GM19035 (cell line): ENCODE measurements around the gene AKIP1.
A peak's percentile ranks its signal among the peaks of the same experiment; 100 is the strongest.

Experiments used
- ATAC-seq: cut with Tn5 transposase; IDR thresholded peaks from one replicate; pipeline ENCODE4 v1.9.1; 2021; ENCODE audit not compliant: unreplicated experiment

Gene AKIP1

DNA sequence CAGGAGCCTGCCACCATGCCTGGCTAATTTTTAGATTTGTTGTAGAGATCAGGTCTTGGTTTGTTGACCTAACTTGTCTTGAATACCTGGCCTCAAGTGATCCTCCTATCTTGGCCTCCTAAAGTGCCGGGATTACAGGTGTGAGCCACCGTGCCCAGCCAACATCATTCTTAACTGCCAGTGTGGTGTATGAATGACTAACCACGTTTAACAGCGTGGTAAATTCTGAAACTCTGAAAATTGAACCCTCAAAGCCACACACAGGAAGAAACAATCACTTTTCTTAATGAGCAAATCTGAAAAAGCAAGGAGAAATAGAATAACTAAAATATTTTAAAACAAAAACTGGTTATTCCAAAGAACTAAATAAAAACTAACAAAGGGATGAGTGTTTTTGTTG, 45.9 kb downstream of the AKIP1 start:
- ATAC-seq = no peak

DNA sequence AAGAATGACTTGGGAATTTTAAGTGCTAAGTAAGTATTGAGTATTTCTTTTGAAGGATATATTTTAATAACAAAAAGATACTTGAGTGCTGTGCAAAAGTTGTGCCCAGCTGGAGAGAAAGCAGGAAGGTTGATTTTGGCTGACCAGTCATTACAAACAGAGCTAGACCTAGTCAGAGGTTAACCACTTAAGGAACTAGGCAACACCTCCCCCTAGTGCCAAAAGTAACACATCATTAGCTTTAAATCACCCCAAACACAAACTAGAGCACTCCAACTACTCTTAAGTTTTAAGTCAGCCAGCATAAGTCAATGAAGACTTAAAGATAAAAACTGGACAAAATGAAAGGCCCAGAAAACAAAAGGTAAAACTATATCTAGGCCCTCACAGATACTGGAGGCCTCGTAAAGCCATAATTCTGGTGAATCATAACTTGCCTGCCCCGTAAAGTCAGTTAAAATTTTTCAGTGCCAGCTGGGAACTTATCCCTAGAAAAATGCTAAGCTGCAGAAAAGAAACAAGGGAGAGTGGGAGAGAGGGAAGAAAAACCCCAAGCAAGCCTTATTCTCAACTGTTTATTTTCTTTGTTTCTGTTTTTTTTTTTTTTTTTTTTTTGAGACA, 48.7 kb downstream of the AKIP1 start:
- ATAC-seq = peak; percentile 46

DNA sequence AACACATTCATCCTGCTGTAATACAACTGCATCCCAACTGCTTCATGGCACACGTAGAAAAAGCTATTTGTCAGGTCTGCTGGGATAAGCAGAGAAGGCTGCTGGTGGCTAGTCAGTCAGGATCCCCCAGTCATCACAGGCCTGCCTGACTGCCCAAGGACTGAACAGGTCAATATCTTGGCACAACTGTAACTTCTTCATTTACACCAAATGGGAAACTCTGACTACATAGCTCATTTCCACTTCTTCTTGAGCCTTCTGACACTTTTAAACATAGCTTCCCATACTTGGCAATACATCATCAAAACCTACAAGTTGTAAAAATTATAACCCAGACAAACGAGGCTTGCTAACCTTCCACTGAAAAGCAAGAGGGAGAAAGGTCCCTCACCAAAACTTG, 50.4 kb downstream of the AKIP1 start:
- no peak for ATAC-seq

DNA sequence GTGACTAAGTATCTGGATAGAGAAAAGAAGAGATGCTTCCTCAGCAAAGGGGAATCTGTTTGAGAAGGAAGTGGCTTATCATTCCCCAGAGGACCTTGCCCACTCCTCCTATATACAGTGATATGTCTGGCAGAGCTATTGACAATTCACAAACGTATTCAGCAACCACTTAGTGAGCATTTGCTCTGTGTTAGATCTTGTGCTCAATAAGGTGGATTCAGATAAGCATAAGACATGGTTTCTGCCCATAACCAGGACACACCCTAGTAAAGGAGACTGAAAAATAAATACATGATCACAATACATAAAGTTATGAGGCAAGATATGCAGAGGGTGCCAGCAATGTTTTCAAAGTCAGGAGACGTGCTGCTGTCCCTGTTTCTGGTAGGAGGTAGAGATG, 51.9 kb downstream of the AKIP1 start:
- no peak for ATAC-seq

- ATAC-seq = peak; percentile 67
These were observed 52.8 kb downstream of the AKIP1 start for GRCh38 chr11:8963569-8964323.

DNA sequence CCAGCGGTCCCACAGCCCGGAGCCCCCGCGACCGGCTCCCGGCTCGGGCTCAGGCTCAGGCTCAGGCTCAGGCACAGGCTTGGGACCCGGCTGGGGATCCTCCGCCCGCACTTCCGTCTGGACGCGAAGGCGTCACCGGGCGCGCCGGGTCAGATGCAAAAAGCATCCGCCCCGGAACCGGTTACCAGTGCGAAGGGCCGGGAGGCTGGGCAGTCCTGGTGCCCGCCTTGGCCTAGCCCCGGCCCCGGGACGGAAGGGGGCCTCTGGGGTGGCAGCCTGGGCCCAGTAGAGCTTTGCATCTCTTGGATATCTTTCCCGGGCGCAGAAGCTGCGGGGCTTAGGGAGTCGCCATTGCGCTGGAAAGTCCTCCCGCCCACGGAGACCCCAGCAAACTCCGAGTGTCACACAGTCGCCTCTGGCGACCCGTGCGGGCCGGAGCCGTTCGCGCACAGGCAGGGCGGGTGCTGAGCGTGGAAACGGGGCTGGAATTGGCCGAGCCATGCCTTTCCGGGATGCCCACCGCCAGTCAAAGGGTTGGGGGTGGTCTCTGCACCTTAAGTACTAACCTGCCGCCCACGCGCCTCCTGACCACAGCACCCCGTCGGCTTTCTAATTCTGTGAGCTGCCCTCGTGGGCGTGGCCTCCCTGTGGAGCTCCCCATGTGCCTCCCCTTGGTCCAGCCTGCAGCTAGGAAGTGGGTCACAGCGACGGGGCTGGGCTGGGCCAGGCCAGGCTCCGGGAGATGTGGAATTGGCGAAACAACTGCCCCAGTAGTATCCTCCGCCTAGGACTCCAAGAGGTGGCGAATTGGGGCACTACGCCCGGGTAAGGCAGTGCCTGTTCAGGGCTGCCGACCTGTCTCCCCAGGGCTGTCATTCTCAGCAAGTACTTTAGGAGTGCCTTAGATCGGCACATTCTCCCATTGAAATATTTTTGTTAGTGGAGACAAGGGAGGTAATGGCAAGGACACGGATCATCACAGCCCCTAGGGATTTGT, 53.6 kb downstream of the AKIP1 start, which contains the start of gene TMEM9B:
TSS of gene TMEM9B (minus strand) at position 119 of the 997 bp plus-strand sequence. CDS start 129 bp downstream, outside the sequence.
- peak; percentile 77 for ATAC-seq

- ATAC-seq = no peak
These were observed 56.2 kb downstream of the AKIP1 start for GRCh38 chr11:8967184-8967583.
